Peyer's patch (tissue), 4 donors: ENCODE measurements around the gene LHX3. TPM values are rescaled to one million over a fixed set of nuclear protein-coding genes. Genes with fewer than 3 reads are reported as not detected.

Experiments
- DNase-seq, 3 donors: peaks; one replicate each; pipeline ENCODE4 v3.0.0-alpha.2; 2017 to 2019
- H3K27ac ChIP-seq, 4 donors: fragments of 200-600 bp; sonication (generic); one replicate each; pipeline ENCODE4 v1.5.1; 2016 to 2019
- H3K27me3 ChIP-seq, 2 donors: fragments of 200-600 bp; sonication (generic); one replicate each; pipeline ENCODE4 v1.5.1; 2019
- H3K36me3 ChIP-seq, 3 donors: fragments of 200-600 bp; sonication (generic); one replicate each; pipeline ENCODE4 v1.5.1; 2016 to 2019
- H3K4me1 ChIP-seq, 4 donors: fragments of 200-600 bp; sonication (generic); one replicate each; pipeline ENCODE4 v1.5.1; 2016 to 2019
- H3K4me3 ChIP-seq, 4 donors: fragments of 200-600 bp; sonication (generic); 1 replicate in 3 of 4; 2 replicates in 1 of 4; pipeline ENCODE4 v1.5.1; 2016 to 2019; ENCODE audit warnings: mild to moderate bottlenecking in 1 of 4
- H3K9me3 ChIP-seq, 4 donors: fragments of 200-600 bp; sonication (generic); one replicate each; pipeline ENCODE4 v1.5.1; 2016 to 2019; ENCODE audit warnings: mild to moderate bottlenecking in 1 of 4
- CTCF ChIP-seq, 6 experiments: fragments of 450-650 bp in 4 of 6; fragments of 200-600 bp in 2 of 6; sonication (generic) in 1 of 6; IDR thresholded peaks; one replicate each; pipeline ENCODE4 v1.5.1; 2017 to 2019; ENCODE audit warnings: antibody characterized with exemption in 6 of 6, mild to moderate bottlenecking in 3 of 6, moderate library complexity in 1 of 6
- POLR2A ChIP-seq, 2 donors: fragments of 450-650 bp; IDR thresholded peaks; one replicate each; pipeline ENCODE4 v1.5.1; 2017; ENCODE audit warnings: antibody characterized with exemption in 2 of 2, mild to moderate bottlenecking in 2 of 2, moderate library complexity in 2 of 2
- total RNA-seq, 4 donors: library from RNA; depleted of rRNA; stranded (reverse); fragments of >200 nt; gene quantifications; one replicate each; pipeline ENCODE4 v1.1.0, GENCODE V29; 2016

The LHX3 gene
- total RNA-seq, 4 donors from 2014 or later: not detected

- no peak for TF ChIP-seq CTCF (IDR thresholded peaks at IDR 0.05)
- H3K36me3 ChIP-seq: no peaks in the 10 kb centered on the region
- peaks cover 0 to 4% of the 10 kb centered on the region in 2 donors for H3K27me3 ChIP-seq
- DNase-seq: no peak
- no peaks in the 10 kb centered on the region for H3K9me3 ChIP-seq
- H3K27ac ChIP-seq: no peak overlapping the region
- H3K4me3 ChIP-seq: no peak overlapping the region
- no peaks in the 10 kb centered on the region for H3K4me1 ChIP-seq
Measured at GRCh38 chr9:136171801-136172411, 33.0 kb downstream of the LHX3 start.

DNA sequence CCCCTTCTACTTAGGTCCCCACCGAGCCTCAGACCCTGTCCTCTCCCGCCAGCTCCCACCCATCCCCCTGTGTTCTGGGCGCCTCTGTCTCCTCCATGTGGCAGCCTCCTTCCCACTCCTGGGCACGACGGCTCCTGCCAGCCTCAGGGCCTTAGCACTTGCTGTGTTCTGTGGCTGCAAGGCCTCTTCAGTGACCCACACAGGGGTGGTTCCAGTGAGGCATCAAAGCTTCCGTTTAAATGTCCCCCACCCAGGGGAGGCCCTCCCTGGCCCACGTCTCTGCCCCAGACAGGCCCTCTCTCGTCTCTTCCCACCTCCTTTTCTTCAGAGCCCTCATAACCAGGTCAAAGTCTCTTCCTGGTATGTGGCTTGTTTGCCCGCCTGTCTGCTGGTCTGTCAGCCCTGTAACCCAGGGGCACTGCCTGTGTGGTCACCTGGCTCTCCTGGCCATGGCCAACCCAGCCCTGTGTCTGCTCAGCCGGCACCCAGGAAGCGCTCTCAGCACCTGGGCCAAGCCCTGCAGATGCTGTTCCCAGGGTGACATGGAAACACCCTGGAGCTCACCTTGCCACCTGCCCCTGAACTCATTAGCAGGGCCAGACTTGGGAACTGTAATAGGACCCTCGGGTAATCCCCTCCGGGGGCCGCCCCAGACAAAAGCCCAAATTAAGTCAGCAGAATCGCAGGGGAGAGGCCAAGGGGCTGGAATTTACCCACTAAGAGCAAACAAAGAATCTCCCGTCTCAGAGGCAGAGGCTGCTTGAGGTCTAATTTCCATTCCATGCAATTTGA lies 33.7 kb downstream of the LHX3 start:
- TF ChIP-seq POLR2A (IDR thresholded peaks at IDR 0.05): no peak
- no peak for TF ChIP-seq CTCF (IDR thresholded peaks at IDR 0.05)
- DNase-seq: no peak
- Histone ChIP-seq H3K27me3 (peaks cover 0 to 4% of the 10 kb centered on the region in 2 donors), H3K4me1 (no peaks in the 10 kb centered on the region), H3K9me3 (no peaks in the 10 kb centered on the region), H3K36me3 (no peaks in the 10 kb centered on the region), H3K27ac (no peak overlapping the region), H3K4me3 (no peak overlapping the region)

GRCh38 chr9:136170006-136170901 lies 34.7 kb downstream of the LHX3 start:
- Histone ChIP-seq H3K4me1 (no peaks in the 10 kb centered on the region), H3K4me3 (no peak overlapping the region), H3K27me3 (peaks cover 0 to 4% of the 10 kb centered on the region in 2 donors), H3K36me3 (no peaks in the 10 kb centered on the region), H3K27ac (no peak overlapping the region), H3K9me3 (no peaks in the 10 kb centered on the region)
- peak in 2 of 3 donors; percentile 40 to 68 for DNase-seq
- TF ChIP-seq CTCF (IDR thresholded peaks at IDR 0.05): peak; percentile 41 to 74 (median 54)
- no peak for TF ChIP-seq POLR2A (IDR thresholded peaks at IDR 0.05)

GRCh38 chr9:136169495-136169894 lies 35.4 kb downstream of the LHX3 start:
- Histone ChIP-seq H3K27ac (no peak overlapping the region), H3K4me1 (no peaks in the 10 kb centered on the region), H3K27me3 (peaks cover 0 to 4% of the 10 kb centered on the region in 2 donors), H3K9me3 (no peaks in the 10 kb centered on the region), H3K4me3 (no peak overlapping the region), H3K36me3 (no peaks in the 10 kb centered on the region)
- TF ChIP-seq CTCF (IDR thresholded peaks at IDR 0.05) (no peak), POLR2A (IDR thresholded peaks at IDR 0.05) (no peak)
- no peak for DNase-seq

DNA sequence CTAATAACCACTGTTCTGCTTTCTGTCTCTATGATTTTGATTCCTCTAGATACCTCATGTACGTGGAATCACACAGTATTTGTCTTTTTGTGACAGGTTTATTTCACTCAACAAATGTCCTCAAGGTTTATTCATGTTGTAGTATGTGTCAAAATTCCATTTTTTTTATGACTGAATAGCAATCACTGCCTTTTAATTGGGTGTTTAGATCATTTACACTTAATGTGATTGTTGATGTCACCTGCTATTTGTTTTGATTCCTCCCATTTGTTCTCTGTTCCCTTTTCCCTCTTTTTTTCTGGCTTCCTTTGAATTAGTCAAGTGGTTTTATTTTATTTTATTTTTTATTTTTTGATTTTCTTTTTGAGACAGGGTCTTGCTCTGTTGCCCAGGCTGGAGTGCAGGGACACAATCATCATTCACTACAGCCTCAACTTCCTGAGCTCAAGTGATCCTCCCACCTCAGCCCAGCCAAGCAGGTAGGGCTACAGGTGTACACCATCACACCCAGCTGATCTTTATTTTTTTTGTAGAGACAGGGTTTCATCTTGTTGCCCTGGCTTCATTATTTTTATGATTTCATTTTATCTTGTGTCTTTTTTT lies 41.6 kb downstream of the LHX3 start:
- no peak overlapping the region for H3K4me3 ChIP-seq
- no peaks in the 10 kb centered on the region for H3K27me3 ChIP-seq
- no peak for DNase-seq
- TF ChIP-seq CTCF (IDR thresholded peaks at IDR 0.05) (no peak), POLR2A (IDR thresholded peaks at IDR 0.05) (no peak)
- H3K27ac ChIP-seq: no peak overlapping the region
- no peaks in the 10 kb centered on the region for H3K36me3 ChIP-seq
- peaks cover 0 to 4% (median 0%) of the 10 kb centered on the region in 4 donors for H3K9me3 ChIP-seq
- H3K4me1 ChIP-seq: no peaks in the 10 kb centered on the region
